Duodenal mucosa (tissue), 2 donors: ENCODE data around the gene RGL3.
"Not testable (repeated sequence)": the region's sequence is repeated elsewhere in the genome, so short reads cannot be mapped to it uniquely, and the experiment has no call there.

Experiments used
- H3K27ac ChIP-seq: one replicate; pipeline ENCODE4 v1.7.0; 2013; ENCODE audit warnings: low read depth, low read length
- H3K27me3 ChIP-seq, 2 donors: one replicate each; pipeline ENCODE4 v1.7.0; 2013; ENCODE audit warnings: low read length in 2 of 2, control low read depth in 1 of 2; ENCODE audit not compliant: insufficient read depth in 2 of 2, control insufficient read depth in 1 of 2
- H3K36me3 ChIP-seq, 2 donors: one replicate each; pipeline ENCODE4 v1.7.0; 2013; ENCODE audit warnings: low read length in 2 of 2, control low read depth in 1 of 2; ENCODE audit not compliant: insufficient read depth in 2 of 2, control insufficient read depth in 1 of 2
- H3K4me1 ChIP-seq, 2 donors: one replicate each; pipeline ENCODE4 v1.7.0; 2013; ENCODE audit warnings: low read length in 2 of 2, control low read depth in 1 of 2; ENCODE audit not compliant: insufficient read depth in 2 of 2, control insufficient read depth in 1 of 2
- H3K4me3 ChIP-seq, 2 donors: one replicate each; pipeline ENCODE4 v1.7.0; 2013; ENCODE audit warnings: low read length in 2 of 2, low read depth in 1 of 2
- H3K9ac ChIP-seq, 2 donors: one replicate each; pipeline ENCODE4 v1.7.0; 2013; ENCODE audit warnings: low read length in 2 of 2, low read depth in 1 of 2
- H3K9me3 ChIP-seq, 2 donors: one replicate each; pipeline ENCODE4 v1.7.0; 2013; ENCODE audit warnings: low read length in 2 of 2, control low read depth in 1 of 2; ENCODE audit not compliant: control insufficient read depth in 1 of 2

RGL3 gene

DNA sequence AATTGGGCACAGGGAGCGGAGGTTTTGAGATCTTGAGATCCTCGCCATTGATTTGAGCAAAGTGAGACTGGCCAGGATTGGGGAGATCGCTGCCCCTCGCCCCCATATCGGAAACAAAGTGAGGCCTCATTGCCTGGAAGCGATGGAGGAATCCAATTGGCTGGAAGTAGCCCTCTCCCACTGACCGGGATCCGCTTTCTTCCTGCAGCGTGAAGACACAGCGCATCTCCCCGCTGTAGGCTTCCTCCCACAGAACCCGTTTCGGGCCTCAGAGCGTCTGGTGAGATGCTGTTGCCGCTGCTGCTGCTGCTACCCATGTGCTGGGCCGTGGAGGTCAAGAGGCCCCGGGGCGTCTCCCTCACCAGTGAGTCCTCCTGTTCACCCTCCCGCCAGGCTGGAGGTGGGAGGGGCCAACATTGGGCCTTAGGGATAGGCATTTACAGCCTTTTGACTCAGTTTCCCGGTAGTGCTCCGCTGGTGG is 16.8 kb upstream of the RGL3 start:
- H3K27ac ChIP-seq, result peak overlapping the region; percentile 64
- no peaks in the 10 kb centered on the region for H3K27me3 ChIP-seq
- H3K36me3 ChIP-seq, result peaks cover 11 to 22% of the 10 kb centered on the region in 2 donors
- H3K9ac ChIP-seq, result peak overlapping the region; percentile 55 to 89
- H3K4me1 ChIP-seq, result peaks cover 11 to 17% of the 10 kb centered on the region in 2 donors
- peak overlapping the region; percentile 89 to 96 for H3K4me3 ChIP-seq
- no peaks in the 10 kb centered on the region for H3K9me3 ChIP-seq

DNA sequence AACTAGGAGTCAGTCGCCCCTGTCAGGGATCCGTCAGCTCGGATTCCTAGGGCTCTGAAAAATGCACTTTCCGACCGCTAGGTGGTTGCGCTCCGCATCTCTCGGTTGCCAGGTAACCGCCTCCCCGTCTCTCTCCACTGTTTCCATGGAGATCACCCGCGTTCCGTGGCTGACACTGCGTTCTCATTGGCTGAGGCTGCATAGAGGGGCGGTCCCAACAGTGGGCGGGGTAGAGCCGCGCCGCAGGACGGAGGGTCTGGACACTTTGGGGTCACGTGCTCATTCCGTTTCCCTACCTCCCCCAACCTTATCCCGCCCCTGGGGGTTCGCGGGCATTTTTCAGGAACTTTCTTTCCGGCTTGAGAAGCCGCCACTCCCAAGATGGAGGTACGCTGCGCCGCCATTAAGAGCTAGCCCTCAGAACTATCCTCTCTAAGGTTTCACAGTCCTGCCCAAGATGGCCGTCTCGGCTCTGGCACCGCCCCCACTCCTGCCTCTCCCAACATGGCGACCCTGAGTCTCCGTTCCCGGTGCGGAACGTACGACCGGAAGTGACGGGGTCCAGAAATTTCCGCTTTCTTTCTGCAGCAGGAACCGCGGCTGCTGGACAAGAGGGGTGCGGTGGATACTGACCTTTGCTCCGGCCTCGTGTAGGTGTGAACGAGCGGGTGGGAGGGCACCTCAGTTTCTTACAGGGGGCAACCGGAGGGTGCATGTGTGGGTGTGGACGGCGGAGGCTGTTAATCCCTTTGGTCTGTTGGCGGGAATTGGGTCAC is 16.1 kb upstream of the RGL3 start, which contains the start of the genes ODAD3 and PRKCSH:
Gene ODAD3 (minus strand): TSS at position 65 of the 776 bp plus-strand sequence. CDS start 105 bp downstream, outside the sequence.
Gene PRKCSH (plus strand): TSS at position 579 of the 776 bp plus-strand sequence. CDS start 483 bp downstream, outside the sequence.
- Histone ChIP-seq H3K4me3 (peak within 1 kb of the TSS; percentile 89 to 96), H3K36me3 (peaks cover 9 to 17% of the 10 kb centered on the region in 2 donors), H3K9me3 (no peaks in the 10 kb centered on the region), H3K27me3 (no peaks in the 10 kb centered on the region), H3K27ac (peak within 1 kb of the TSS; percentile 64), H3K9ac (peak within 1 kb of the TSS; percentile 84 to 89), H3K4me1 (peaks cover 11 to 17% of the 10 kb centered on the region in 2 donors)

DNA sequence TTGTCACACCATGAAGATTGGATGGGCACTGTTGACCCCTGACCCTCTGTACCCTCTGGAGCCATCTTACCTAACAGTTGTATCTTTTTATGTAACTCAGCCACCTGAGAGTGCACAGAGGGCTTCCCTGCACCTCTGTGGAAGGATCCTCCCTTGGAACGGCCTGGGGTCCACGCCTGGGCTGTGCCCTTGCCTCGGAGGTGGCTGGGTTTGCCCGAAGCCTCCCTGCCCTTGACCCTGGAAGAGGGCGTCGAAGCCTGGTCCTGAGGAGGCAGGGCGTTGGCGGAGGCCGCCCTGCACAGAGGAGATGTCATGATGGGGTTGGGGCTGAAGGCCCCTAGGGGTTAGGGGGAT is 15.6 kb upstream of the RGL3 start:
- Histone ChIP-seq H3K9ac (peak overlapping the region; percentile 48 to 84), H3K27me3 (no peaks in the 10 kb centered on the region), H3K4me3 (peak overlapping the region; percentile 89 to 96), H3K4me1 (peaks cover 11 to 17% of the 10 kb centered on the region in 2 donors), H3K36me3 (peaks cover 9 to 17% of the 10 kb centered on the region in 2 donors), H3K27ac (peak overlapping the region; percentile 30), H3K9me3 (no peaks in the 10 kb centered on the region)

DNA sequence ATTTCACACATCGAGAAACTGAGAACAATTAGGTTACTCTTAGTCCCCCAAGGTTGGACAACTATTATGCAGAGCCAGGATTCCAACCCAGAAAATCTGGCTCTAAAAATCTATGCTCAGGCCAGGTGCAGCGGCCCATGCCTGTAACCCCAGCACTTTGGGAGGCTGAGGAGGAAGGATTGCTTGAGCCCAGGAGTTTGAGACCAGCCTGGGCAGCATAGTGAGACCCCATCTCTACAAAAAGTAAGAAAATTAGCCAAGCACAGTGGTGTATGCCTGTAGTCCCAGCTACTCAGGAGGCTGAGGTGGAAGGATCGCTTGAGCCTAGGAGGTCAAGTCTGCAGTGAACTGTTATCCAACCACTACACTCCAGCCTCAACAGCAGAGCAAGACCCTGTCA is 14.4 kb upstream of the RGL3 start:
- not testable (repeated sequence) for H3K9ac ChIP-seq, H3K9me3 ChIP-seq, H3K27ac ChIP-seq, H3K27me3 ChIP-seq, H3K4me3 ChIP-seq
- peaks cover 11 to 17% of the 10 kb centered on the region in 2 donors for H3K4me1 ChIP-seq
- peaks cover 9 to 11% of the 10 kb centered on the region in 2 donors for H3K36me3 ChIP-seq

DNA sequence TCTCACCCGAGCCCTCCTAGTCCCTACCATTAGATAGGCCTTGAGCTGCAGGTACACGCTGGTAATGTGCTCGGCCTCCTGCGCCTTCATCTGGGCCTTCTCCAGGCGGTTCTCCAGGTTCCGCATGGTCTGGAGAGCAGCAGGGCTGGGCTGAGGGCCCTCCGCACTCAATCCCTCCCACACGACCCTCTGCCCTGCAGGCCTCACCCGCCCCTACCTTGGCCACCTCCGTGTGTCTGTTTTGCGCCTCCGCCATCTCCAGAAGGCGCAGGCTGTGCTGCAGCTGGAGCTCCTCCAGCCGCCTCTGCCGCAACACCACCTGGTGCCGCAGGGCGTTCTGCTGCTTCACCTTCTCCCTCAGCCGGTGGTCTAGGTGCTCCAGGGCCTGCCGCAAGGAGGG is 7.5 kb upstream of the RGL3 start:
- Histone ChIP-seq H3K27me3 (peaks cover 15 to 22% of the 10 kb centered on the region in 2 donors), H3K4me3 (no peak overlapping the region), H3K27ac (no peak overlapping the region), H3K4me1 (peaks cover 7 to 18% of the 10 kb centered on the region in 2 donors), H3K9ac (no peak overlapping the region), H3K9me3 (no peaks in the 10 kb centered on the region), H3K36me3 (no peaks in the 10 kb centered on the region)

DNA sequence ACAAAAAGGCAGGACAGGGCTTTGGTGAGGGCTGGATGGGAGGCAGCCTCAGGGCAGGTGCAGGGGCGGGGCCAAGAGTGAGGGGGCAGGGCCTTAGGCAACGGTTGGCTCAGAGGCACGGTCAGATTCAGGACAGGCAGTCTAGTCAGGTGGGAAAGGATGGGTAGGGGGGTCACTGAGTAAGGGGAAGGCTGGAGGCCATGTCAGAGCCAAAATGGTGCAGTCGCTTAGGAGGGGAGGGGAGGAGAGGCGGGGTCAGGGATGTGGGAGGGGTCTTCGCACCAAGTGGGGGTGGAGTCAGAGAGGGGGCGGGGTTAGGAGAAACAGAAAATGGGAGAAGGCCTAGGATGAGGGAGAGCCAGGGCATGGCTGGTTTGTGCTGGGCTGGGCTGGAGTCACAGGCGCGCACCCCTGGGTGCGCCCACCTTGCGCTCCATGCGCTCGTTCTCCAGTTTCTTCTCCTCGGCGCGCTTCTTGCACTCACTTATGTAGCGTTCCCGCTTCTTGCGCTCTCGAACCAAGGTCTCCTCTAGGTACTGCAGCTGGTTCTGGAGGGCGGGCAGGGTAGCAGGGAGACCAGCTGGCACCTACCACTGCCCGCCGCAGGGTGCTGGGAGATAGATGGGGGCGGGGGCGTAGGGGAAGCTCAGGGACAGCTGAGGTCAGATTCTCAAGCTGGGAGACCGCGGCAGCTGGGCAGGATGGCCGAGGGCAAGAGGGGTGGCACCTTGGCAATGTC is 6.8 kb upstream of the RGL3 start:
- Histone ChIP-seq H3K27me3 (peaks cover 22 to 30% of the 10 kb centered on the region in 2 donors), H3K9me3 (no peaks in the 10 kb centered on the region), H3K9ac (no peak overlapping the region), H3K4me1 (peaks cover 13 to 26% of the 10 kb centered on the region in 2 donors), H3K36me3 (no peaks in the 10 kb centered on the region), H3K4me3 (no peak overlapping the region), H3K27ac (no peak overlapping the region)

DNA sequence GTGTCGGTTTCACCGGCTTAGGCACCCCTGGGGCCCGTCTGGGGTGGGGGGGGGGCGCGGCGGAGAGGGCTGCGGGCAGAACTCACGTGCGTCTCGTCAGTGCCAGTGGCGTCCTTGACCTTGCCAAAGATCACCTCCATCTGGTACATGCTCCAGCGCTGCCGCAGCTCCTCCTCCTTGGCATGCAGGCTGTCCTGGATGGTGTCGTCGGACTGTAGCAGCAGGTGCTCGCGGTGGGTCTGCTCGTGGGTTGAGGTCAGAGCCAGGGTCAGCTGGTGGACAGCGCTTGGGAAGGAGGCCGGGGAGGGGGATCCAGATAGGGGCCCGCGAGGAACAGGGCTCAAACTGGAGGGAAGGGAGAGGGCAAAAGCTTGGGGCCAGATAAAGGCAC is 4.7 kb upstream of the RGL3 start:
- Histone ChIP-seq H3K9me3 (no peaks in the 10 kb centered on the region), H3K36me3 (no peaks in the 10 kb centered on the region), H3K9ac (no peak overlapping the region), H3K27ac (no peak overlapping the region), H3K4me3 (no peak overlapping the region), H3K27me3 (peaks cover 34 to 44% of the 10 kb centered on the region in 2 donors), H3K4me1 (peaks cover 20 to 32% of the 10 kb centered on the region in 2 donors)

DNA sequence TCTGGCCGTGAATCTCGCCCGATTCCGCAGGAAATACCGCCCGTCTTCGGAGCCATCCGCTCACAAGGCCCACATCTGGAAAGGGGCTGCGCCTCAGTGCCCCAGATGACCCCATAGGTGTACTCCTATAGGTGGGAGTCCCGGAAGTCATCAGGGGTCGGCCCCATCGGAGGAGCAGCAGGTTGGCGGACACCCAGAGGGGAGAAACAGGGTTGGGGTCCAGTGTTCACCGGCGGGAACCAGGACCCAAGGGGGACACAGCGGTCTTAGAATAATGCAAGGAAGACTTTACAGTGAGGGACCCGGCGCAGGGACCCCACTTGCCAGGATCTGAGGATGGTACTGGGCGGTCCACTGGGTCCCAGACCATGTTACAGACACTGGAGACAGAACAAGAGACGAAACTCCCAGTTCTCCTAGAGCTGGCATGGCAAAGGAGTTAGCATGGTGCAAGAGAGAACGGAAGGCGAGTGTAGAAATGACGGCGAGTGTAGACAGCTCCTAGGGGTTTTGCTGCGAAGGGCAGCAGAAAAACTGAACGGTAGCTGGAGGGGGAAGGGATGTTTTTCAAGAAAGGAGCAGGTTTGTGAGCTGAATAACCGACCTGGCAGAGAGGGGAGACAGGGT is 4.2 kb upstream of the RGL3 start:
- H3K4me1 ChIP-seq, result peaks cover 20 to 32% of the 10 kb centered on the region in 2 donors
- no peak overlapping the region for H3K4me3 ChIP-seq
- H3K36me3 ChIP-seq, result no peaks in the 10 kb centered on the region
- H3K27me3 ChIP-seq, result peaks cover 40 to 49% of the 10 kb centered on the region in 2 donors
- H3K9me3 ChIP-seq, result no peaks in the 10 kb centered on the region
- no peak overlapping the region for H3K27ac ChIP-seq
- no peak overlapping the region for H3K9ac ChIP-seq

DNA sequence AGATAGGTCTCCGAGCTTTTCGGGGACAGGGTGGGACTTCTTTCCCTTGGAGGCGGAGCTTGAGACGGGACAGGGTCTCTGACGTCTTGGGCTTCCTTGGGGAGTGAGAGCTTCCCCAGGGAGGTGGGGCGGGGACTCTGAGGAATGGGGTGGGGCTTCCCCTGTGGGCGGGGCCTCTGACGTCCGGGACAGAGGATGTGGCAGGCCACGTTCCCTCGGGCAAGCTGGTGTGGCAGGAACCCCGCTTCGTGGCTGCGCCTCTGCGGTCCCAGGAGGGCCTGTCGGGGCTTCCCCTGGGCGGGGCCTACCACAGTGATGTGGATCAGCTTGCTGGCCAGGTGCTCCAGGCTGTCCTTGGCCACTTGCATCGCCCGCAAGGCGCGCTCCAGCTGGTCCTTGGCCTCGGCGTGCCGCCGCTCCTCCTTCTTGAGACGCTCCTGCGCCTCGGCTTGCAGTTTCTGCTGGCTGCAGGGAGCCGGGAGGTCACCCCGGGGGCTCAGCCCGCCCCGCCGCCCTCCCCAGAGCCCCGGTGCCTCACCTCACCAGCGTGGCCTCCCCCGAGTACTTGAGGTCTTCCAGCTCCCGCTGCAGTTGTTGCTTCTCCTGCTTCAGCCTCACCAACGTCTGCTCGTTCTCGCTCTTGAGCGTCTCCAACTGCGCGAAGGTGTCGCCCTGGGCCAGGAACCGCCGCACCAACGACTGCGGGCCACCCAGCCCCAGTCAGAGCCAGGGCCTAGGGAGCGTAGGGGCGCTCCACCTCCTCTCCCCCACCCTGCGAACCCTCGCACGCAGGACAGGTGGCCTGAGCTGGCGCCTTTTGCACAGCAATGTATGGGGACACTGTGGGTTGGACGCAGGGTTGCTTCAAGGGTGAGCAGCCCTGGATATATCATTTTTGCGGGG is 3.3 kb upstream of the RGL3 start:
- Histone ChIP-seq H3K27me3 (peaks cover 46 to 50% of the 10 kb centered on the region in 2 donors), H3K9ac (no peak overlapping the region), H3K27ac (no peak overlapping the region), H3K36me3 (no peaks in the 10 kb centered on the region), H3K4me1 (peaks cover 20 to 32% of the 10 kb centered on the region in 2 donors), H3K4me3 (peak overlapping the region; percentile 55 to 60), H3K9me3 (no peaks in the 10 kb centered on the region)
